Middle frontal gyrus (tissue), 1 donor: ENCODE data around the gene ROR2.

Experiments used
- DNase-seq: peaks from one replicate; pipeline ENCODE4 v3.0.0-alpha.2; 2015; ENCODE audit warnings: low spot score; ENCODE audit errors: extremely low spot score

The ROR2 gene

DNA sequence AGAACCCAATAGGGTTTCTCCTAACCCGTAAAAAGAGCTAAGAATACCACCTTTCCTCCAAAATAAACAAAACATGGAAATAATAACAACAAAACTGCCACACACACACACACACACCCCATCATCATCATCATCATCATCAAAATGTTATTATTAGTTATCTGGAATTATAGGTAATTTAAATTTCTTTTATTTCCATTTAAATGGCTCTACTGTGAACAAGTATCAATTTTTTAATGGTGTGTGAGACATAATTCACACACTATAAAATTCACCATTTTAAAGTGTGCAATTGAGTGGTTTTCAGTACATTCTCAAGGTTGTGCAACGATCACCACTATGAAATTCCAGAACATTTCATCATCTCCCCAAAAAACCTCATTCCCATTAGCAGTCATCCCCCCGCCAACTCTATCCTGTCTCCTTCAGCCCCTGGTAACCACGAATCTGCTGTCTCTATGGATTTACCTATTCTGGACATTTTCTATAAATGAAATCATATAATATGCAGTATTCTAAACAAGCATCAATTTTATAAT, 172.7 kb downstream of the ROR2 start:
- no peak for DNase-seq

DNA sequence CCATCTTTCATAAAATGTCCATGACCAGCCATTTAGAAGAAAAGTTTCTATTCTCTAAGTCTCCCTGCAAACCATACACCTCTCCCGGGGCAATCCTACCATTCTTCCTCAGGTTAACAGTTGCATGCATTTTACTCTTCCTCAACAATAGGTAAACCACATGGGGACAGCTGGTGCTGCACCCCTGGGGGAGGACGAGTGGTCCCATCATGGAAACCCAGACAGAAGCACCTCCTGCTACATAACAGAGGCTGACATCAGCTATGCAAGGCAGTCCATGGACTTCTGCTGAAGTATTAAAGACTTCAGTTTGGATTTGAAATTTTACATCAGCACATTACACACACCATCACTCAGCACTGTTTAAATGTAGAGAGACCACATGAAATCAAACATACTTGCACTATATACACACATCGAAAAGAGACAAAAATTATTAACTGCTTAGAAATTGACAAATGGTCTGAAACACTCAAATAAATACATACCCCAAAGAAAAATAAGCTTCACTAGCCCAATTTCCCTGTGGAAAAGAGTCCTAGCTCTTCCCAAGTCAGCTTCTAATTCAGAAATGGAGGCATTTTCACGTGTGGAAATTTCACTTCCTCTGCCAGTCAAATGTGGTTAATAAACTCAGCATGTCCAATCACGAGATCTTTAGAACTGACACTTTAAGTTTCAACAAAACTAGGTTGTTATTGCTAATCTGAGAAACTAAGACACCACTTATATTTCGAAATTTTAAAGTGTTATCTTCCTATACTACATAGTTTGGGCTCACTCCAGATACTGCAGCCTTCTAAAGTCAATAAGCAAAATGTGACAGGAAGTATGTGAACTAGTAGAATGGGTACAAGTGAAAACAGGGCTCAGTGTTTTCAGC, 173.4 kb downstream of the ROR2 start:
- no peak for DNase-seq

DNA sequence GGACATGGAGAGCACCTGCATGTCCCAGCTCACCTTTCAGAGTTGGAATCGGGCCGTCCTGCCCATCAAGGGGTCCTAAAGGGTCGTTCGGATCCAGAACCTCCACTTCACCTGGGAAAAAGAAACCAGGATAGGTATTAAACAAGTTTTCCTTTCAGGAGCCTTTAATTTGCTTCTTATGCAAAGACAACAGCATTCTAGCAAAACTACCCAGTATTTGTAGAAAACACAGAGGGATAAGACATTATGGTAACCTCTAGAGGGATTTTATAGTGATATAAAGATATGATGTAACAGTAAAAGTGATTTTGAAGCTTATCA, 174.4 kb downstream of the ROR2 start:
- no peak for DNase-seq

DNA sequence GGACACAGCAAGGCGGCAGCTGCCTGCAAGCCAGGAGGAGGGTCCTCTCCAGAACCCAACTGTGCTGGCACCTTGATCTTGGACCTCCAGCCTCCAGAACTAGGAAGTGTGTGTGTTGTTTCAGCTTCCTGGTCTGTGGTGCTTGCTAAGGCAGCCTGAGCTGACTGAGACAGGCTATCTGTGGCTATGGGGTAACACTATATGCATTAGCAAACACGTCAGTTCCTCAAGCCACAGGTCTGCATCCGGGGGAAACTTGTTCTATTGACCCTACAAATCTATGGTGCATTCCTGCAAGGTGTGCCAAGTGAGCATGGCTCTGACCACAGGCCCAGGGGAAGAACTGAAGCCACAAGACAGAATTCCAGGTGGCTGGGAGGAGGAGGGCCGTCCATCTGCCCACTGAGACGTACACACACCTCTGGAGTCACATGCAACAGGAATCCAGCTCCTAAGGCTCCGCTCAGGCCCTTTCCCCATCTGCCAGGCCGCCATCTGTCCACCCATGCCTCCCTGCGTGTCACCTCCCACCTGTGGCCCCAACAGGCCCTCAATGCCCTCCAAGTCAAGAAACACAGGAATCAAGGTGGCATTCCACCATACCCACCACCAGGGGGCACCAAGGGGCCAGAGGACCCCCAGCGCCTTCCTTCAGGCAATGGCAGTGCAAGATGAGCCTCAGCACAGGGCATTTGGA, 174.9 kb downstream of the ROR2 start:
- no peak for DNase-seq

DNA sequence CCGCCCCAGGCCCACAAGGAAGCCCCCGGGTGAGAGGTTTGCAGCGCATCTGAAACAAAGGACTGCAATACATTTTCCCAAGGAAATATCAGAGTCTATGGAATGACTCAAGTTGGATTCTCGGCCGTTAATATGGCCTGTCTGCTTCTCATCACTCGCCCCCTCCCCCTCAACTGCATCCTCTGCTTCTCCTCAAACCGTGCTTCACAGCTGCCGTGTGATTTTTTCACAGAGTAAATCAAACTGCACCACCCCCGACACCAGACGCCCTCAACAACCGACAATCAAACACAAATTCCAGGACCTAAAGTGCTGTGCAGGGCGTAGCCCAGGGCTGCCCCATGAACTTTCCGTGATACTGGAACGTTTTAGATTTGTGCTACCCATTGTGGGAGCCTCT, 176.9 kb downstream of the ROR2 start:
- DNase-seq: no peak

DNA sequence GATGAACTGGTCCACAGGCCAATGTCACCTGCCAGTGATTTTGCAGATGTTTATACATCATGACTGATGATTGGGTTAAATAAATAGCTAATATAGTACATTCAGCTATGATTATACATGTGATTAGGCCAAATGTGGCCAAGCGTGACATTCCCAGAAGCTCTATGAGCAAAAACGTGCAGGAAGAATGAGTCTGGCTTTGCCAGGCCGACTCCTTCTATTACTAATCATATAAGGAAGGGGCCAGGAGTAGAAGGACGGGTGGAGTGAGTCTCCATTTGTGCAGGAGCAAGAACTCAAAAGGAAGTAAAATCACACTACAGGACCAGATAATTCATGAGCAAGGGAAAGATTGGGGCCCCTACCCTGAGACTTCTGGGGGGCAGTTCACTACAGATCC, 178.2 kb downstream of the ROR2 start:
- no peak for DNase-seq

DNA sequence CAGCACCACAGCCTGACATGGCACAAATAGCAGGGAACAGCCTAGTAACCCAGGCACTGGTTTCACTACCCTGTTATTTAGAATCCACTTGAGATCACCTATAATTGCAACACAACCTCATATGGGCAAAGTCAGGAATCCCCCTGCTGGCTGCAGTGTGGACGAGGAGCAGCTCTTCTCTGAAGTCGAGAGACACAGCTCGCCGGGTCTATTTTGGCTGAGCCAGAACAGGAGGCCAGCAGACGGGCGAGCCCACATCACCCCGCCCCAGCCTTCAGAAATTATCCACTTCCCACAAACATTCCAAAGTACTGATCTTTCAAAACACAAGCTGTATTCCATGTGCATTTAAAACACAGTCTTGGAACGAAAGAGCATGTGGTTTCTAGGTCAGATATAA, 179.0 kb downstream of the ROR2 start:
- DNase-seq: no peak

DNA sequence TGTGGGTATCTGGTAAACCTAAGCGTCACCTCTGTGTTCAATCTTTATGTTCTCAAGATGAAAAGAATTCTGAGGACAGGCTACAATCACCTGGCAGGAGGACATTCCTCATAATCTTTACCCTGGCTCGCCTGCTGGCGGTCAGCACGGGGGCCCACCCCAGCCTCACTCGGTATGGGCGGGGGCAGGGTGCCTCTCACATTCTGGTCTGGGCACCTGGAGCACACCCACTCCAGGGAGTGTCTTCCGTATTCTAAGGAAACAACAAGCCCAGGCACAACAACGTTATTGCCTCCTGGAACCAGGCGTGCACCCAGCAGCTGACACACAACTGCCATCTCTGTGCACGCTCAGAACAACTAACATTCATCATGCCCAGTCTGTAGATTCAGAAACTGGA, 179.8 kb downstream of the ROR2 start:
- DNase-seq: no peak

DNA sequence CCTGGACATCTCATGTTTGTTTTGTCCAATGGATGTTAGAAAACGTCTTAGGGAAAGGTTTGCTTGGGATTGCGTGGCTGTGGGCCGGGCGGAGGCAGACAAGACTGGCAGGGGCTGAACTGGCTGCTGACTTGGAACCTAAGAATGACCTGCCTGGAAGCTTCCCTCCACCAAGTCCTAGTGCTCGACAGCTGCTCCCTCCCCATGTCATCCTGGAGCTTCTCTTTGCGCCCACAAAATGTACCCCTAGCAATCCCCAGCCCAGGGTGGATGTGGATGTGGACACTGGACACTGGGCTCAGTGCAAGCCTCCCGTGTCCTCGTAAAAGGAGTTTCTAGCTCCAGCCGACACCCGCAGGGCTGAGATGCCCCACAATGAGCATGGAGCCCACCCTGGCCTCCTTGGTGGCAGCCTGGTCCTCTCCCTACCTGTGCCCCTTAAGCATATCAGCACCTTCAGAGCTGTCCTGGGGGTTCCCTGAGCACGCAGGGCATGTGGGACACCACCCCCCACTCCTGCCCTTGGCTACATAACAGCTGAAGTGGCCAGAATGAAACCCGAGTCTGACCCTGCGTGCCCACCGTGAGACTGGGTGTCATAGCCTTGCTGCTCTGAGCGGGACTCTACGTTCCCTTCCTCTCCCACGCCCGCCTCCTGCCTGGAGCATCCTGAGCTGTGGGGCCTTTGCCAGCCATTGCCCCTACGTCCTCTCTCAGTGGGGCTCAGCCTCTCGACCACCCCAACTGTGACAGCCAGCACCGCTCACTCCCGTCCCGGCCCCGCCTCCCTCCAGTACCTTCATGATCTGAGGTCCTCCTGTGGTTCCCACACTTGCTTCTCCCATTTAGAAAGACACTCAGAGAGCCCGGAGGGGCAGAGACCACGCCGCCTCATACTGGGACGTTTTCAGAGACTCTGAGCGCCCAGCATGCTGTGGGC, 180.8 kb downstream of the ROR2 start:
- DNase-seq: no peak

DNA sequence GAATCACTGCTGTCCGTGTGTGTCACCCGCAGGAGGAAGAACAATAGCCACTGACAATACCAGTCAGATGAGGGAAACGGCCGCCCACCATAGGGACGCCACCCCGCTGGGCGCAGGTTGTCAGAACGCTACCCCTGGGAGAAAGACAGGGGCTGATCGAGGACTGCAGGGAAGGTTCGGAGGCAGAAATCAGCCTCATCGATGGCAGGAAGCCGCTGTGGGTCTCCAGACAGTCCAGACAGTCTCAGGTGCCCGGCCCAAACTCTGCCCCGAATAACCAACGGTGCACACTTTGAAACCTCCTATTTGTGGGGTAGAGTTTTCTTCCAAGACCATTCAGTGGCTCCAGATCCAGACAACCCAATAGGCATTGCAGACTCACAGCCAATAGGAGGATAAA, 181.5 kb downstream of the ROR2 start:
- DNase-seq: no peak

DNA sequence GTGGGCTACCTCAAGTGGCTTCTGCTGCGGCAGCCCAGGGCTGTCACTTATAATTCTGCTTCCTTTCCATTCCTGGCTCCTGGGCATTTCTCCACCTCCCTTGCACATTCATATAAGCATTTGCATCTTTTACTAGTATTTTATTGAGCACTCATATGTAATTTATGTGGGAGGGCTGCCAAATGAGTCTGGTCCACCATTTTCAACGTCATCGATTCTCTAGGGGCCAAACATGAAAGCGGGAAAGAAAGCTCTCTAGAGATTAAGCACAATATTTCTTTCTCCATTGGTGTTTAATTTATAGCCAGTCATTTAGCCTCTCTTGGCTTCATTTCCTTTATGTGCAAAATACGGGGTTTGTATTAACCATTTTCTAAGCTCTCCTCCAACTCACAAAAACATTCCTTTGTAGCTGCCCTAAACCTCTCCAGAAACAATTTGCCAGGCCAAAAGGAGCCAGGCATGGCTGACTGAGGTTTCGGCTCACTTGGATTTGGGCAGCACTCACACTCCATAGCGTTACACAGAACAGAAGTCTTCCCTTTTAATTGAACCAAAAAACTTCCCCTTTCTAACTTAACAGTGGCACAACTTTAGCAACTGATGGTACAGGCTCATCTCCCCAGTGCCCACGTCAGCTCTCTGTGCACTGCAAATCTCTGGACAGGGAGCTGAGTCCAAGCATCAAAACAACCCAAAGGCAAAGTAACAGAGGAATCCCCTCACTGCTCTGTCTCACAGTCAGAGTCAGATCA, 183.5 kb downstream of the ROR2 start:
- no peak for DNase-seq

DNA sequence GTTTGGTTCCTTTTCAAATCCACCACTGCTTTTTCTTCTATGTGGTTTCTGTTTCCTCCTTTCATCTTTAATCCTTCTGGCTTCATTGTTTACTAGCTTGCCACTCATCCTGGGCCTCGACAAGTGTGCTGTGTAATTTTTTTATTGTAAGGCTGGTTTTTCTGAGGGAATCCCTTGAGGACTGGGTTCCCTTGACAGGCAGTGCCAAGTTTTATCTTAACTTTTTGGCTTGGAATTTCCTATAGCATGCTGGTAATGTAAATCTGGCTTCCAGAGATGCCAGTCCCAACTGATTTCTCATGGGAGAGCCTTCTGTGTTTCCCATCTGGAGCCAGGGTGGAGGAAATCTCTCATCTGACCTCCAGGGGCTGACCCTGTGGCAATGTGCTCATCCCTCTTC, 184.7 kb downstream of the ROR2 start:
- DNase-seq: no peak

DNA sequence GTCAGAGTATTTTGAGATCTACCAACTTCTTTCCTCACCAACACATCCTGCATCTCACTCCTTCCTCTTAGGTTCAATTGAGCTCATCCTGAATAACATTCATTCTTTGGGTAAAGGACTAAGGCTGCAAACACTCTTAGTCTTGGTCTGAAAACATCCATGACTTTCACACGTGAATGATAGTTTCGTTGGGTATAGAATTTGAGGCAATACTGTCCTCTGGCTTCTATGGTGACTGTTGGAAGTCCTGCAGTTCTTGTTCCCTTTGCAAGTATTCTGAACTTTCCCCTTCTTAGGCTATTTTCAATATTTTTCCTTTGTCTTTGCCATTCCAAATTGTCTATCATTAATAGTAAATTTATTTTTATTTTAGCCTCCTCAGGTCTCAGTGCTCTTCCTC, 185.4 kb downstream of the ROR2 start:
- no peak for DNase-seq

DNA sequence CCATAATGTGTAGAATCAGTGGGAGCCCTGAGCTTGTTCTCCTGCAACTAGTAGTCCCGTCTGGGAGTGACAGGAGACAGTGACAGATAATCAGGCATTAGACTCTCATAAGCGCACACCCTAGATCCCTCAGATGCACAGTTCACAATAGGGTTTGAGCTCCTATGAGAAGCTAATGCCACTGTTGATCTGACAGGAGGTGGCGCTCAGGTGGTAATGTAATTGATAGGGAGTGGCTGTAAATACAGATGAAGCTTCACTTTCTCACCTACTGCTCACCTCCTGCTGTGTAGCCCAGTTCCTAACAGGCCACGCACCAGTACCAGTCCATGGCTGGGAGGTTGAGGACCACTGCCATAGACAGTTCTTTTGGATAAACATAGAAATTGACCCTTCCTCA, 188.7 kb downstream of the ROR2 start:
- no peak for DNase-seq

DNA sequence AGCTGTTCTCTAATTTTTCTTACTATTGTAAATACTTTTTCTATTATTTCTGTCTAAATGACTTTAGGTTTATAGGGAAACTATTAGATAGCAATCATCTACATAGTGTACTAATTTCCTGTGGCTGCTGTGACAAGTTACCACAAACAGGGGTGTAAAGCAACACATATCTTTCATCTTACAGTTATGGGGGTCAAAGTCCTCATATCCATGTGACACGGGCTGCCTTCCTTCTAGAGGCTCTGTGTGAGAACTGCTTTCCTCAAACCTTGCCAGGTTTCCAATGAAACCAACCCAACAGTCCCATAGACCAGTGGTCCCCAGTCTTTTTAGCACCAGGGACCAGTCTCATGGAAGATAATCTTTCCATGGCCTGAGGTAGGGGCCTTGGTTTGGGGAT, 189.1 kb downstream of the ROR2 start:
- no peak for DNase-seq

DNA sequence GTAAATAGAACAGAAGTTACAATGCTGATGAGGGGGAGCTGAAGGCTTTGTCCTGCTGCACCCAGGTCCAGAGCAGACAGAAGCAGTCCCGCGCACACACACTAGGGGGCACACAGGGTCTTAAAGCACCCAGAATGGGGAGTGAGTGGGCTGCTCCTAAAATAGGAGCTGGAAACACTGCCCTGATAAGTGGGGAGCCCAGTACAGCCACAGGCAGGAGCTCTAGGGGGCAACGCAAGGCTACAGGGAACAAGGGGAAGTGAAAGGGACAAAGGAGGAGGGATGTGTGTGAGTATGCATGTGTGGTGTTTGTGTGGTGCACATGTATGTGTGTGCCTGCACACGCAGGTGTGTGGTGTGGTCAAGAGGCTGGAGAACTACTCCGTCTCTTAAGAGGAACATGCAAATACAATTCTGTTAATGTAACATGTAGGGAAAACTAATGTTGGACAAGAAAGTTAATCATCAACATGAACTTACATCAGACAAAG, 191.5 kb downstream of the ROR2 start:
- DNase-seq: no peak

DNA sequence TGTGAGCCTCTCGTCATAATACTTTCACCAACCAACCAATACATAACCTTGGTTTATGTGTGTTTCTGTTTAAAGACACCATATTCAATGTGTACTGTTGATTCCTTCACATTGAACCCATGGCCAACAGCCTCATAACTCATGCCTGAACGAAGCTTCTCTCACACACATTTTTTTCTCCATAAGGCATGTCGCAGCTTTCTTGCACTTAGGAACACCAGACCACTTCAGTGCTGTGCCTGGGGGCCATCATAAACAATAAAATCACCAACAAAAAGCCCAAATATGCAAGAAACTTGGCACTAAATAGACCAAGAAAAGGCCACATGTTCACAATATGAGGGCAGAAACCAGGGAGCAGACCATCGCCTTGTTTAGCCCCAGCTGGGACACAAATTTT, 192.2 kb downstream of the ROR2 start:
- DNase-seq: no peak

DNA sequence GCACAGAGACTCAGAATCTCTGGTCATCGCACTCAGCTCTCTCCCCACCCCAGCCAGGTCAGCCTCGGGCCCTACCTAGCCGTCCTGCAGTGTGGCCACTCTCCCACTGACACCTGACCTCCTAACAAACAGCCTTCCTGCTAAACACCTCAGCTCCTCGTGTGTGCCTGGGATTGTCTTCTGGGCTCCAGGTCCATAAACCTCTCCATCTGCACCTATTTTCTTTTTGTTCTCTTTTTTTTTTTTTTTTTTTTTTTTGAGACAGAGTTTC, 193.6 kb downstream of the ROR2 start:
- no peak for DNase-seq

DNA sequence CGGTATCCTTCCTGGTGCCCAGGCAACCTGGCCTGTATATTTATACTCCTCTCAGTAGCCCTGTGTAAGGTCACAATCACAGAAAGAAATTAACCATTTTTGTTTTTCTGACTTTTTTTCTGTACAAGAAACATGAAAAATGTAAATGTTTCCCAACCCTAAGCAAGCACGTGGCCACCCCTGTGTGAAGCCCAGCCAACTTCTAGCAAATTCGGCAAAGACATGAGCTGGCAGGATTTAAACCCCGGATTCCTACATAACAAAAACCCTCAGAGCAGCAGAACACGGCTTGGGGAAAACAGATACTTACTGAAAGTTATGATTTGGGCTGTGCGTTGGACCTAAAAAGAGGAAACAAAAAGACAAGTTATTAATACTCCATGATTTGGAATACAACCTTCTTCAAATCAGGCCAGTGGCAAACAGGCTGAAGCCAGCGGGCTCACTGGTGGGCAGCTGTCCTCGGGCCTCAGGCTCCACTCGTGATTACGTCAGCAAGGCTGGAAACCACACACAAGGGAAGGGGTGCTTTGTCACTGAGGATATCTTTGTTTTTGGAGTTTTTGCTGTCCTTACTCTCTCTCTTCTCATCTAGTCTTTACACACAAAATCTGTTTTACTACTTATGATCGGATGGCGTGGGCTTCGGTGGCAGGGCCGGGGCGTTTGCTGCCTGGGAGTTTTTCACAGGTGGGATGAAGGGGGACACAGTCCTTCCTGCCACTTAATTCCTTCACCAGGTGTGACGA, 194.1 kb downstream of the ROR2 start:
- no peak for DNase-seq

DNA sequence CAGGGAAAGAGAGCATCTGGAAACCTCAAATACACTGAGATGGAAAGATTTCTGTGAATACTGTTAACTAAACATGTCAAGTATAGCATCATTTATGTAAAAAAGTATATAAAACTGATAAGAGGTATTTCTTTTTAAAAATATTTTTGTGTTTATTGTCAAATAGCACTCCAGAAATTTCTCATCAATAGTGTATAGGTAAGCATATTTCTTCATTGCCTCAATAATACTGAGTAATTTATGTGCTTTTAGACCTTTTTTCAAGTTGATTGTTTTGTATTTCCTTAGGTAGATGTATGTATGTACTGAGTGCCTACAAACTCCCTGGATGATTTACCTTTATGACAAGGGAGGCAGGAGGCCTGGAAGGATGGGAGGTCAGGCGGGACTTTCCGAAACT, 196.3 kb downstream of the ROR2 start:
- DNase-seq: no peak
